Brain pericyte (primary cell): ENCODE results near the gene PHF2.

Source experiments
- DNase-seq: peaks from one replicate; pipeline ENCODE4 v3.0.0-alpha.2; 2012; ENCODE audit warnings: low read depth, low spot score

The PHF2 gene

DNA sequence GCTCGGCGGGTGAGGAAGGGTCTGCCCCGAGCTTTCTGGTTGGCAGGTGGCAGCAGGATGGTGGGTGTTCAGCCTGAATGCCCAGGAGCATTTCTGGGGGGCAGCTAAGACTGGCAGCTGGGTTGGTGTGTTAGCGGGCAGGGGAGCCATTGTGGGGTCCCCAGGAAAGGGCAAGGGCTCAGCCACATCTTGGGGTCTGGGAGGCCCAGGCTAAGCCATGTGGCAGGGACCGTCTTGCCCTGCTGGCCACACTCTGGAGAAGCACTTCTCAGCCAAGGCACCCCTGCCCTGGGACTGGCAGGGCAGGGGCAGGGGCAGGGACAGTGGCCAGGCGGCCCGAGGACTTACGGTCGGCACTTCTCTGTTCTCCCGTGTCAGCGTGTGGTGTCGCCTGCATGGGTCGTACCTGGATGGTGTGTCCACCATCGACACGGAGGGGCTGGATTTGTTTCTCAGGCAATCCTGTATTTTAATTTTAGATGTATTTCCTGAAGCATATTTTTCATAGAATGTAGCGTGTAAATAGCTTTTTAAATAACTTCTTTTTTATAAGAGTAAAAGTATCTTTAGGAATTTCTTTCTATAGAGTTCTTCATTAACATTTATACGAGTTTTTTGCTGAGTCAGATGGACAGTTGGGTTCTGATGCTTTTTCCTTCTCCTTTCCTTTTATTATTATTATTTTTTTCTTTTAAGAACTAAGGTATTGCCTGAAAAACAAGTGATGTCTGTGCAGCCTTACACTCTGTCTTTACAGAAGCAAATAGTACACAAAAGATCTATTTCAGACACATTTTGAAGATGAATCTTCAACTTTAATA, 102.0 kb downstream of the PHF2 start:
- no peak for DNase-seq

DNA sequence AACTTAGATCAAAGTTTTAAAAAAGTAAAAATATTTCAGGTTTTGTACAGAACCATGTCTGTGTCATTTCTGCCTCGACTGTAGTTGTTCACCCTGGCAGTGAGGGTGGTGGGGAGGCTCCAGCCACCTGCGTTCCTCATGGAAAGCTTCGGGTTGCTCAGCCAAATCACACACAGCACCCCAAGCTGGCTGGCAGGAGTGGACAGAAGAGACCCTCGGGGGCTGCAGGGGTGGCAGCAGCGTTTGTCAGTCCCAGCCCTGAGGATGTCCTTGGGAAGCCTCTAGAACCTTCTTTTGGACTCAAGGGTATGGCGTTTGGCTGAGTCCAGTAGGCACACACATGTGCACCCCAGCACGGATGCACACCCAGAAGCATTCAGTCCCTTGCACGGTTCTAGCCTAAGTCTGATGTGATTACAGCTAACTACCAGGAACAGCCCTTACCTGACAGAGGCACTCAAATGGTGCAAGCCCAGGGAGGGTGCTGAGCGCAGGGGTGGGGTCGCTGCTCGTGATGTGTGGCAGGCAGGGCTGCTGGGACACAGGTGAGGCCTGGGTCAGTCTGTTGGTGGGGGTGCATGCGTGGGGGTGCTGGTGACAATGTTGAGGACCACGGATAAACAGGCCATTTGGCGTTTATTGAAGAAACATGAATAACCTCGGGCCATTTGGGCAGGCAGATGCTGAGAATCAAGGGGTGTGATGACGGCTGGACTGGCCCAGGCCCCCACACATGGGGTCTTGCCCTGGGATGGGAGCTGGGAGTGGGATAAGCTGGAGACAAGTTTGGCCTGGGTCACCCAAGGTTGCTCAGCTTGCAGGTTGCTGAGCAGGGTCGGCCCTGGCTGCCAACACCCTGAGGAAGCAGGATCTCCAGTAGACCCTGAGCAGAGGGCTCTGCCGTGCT, 103.4 kb downstream of the PHF2 start:
- DNase-seq: no peak

DNA sequence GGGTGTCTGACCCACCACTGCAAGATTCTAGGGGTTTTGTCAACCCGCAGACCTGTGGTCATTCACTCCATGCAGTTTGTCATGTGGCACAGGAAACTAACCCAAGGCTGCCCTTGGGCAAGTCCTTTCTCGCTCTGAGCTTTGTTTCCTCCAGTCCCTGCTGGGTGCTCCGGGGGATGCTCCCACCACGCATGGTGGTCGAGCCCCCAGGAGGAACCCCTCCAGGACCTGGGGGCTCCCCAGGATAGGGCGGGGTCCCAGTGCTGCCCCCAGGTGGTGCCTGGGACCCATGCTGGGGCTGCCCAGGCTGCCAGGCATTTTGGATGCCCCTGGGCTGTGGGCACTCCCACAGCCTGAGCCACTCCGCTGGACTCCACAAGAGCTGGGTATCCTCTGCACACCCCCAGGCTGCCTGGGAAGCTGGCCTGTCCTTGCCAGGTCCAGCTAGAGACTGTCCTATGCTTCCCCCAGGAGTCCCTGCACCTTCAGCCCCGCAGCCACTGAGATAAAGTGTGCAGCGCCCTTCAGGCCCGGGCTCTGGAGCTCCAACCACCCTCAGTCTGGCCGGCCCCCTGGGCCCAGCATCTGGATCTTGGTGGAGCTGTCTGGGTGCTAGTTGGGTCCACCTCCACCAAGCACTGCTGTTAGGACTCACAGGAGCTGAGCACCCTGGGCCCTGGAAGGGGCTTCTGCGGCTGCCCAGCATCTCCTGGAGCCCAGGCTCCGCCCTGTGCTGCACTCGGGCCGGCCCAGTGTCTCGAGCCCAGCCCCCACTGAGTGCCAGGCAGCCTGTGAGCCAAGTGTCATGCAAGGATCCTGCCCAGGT, 104.3 kb downstream of the PHF2 start:
- DNase-seq: no peak

DNA sequence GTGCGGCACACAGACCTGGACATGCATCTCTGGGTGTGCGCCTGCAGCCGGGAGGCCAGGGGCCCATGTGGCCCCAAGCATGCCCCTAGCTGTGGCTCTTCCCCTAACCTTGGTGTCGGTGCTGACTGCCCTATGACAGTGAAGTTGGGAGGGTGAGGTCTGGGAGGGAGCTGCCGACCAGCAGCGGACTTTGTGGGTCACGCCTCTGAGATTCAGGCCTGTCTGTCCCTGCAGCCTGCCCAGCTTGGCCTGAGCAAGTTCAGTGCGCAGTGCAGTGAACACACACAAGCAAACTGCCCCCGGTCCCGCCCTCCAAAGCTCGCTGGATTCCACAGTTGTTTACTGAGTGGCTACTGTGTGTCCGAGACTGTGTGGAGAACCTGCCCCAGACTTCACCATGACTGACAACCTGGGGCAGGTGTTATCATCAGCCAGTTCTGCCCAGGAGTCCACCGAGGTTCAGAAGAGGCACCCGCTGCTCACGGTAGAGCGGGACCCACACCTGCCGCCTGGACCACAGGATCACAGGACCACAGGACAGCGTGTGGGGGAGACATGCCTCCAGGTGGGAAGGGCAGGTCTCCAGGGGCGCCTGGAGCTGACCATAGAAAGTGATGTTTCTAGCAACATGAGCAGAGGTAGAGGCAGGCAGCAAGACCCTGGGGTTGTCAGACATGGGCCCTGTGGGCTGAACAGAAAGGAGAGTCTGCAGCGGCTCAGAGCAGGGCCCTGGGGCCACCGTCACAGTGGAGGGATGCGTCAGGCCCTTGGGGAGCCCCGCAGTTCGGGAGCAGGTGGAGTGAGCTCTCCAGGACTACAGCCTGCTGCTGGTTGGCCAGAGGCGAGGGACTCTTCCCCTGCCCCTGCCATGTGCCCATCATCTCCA, 105.1 kb downstream of the PHF2 start:
- no peak for DNase-seq

DNA sequence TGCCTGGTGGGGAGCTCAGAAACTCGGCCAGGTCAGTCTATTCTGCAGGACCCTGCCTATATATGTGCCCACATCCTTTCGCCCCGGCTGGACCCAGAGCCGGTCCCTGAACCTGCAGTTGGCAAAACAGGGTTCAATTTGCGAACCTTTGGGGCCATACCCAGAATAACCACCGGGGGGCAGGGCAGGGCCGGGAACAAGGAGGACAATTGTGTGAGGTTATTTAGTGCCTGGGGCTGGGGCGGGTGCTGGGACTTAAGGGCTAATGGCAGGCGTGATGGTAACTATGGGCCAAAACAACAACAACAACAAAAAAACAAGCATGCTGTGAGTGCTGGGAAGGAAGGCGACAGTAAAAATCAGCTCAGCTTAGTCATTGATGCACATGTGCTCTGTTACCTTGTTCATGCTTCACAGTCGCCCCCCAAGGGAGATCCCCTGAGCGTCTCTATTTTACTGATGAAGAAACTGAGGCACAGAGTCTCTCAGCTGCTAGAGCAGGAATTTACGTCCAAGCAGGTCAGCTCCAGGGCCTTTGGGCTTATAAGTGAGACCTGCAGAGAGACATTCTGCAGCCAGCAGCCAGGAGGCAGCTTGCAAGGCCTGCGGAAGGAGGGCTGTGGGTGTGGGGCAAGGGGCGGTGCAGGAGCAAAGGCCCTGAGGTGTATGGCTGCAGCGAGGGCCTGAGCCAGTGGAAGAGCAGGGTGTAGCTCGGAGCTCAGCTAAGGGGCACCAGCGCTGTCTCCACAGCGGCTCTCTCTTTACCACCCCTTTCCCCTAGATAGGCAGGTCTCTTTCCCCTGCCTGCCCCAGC, 106.0 kb downstream of the PHF2 start:
- DNase-seq: no peak

DNA sequence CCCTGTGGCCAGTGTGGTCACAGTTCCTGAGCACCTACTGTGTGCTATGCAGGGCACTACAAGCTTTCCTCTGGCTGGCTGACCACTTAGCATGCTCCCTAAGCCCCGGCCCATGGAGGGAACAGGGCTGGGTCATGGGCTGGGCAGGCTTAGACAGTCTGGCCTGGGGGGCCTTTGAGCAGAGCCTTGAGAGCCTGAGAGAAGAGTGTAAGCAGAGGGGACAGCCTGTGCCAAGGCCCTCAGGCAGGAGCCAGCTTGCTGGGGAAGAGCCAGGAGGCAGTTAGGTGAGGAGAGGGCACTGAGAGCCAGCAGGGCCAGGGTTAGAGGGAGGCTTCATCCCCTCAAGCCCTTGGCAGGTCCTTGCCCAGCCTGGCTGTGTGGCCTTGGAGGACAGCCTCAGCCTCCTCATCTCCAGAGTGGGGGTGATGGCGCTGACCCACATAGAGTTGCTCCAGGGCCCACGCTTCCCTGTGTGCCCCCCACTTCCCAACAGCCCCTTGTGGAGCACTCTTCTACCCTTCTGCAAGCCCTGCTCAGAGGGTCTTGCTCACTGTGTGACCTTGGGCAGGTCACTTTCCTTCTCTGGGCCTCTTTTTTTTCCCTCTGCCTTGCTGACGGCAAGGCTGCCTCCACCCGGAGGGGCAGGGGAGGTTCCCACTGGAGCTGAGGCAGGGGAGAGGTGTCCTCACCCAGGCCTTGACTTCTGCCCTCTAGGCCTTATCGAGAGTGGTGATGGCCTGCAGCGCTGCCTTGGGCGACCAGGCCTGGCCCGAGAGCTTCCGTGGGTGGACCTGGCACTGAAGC, 107.1 kb downstream of the PHF2 start:
- no peak for DNase-seq

DNA sequence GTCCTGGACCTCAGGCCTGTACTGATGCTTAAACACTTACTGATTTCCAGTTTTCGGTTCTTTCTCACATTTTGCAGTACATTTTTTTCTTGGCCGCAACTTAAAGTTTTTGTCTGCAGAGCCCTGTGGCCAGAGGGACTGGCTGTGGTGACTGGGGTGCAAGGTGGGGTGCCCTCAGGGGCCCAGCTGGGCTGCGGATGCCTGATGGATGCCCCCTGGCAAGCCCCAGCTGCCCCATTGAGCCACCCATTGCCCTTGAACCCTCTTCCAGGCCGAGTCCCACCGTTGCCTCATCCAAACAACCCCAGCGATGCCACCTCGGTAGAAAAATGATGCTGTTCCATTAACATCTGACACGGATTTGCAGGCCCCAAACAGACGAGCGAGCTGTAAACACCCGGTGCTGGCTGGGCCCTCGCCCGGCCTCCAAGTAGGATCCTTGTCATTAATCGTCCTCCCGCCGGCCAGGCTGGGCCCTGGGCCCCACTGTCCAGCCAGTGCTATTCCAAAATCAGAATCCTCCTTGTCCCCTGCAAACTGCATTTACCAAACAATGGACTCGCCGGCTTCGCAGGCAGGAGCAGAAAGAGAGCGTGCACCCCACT, 107.9 kb downstream of the PHF2 start:
- no peak for DNase-seq

DNA sequence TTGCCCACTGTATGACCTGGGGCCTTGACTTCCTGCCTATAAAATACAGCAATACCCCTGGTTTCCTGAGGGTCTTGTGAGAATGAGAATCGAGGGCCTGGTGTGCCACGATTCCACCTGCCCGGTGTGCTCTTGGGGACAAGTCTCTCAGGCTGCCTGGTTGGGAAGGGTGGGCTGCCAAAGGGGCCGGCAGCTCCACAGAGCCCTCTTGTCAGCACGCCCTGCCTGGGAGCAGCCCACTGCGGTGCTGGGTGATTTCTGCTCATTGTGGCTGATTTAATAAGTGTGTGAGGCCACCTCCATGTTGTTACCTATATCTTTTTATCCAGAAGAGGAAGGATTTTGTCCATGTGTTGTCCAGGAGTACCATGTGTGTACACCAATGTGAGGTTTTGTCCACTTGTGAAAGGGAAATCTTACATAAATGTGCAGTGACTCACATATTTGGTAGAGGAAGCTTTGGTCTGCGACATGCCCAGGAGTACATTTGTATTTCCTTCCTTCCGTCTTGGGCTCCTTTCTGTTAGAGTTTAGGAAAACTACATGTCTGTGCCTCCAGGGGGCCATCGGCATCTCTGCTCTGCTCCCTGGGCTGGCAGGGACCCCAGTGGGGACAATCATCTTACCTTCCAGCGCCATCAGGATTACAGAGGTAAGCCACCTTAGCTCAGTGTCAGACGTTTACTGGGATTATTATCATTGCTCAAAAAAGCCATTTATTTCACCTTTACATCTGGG, 108.6 kb downstream of the PHF2 start:
- no peak for DNase-seq

DNA sequence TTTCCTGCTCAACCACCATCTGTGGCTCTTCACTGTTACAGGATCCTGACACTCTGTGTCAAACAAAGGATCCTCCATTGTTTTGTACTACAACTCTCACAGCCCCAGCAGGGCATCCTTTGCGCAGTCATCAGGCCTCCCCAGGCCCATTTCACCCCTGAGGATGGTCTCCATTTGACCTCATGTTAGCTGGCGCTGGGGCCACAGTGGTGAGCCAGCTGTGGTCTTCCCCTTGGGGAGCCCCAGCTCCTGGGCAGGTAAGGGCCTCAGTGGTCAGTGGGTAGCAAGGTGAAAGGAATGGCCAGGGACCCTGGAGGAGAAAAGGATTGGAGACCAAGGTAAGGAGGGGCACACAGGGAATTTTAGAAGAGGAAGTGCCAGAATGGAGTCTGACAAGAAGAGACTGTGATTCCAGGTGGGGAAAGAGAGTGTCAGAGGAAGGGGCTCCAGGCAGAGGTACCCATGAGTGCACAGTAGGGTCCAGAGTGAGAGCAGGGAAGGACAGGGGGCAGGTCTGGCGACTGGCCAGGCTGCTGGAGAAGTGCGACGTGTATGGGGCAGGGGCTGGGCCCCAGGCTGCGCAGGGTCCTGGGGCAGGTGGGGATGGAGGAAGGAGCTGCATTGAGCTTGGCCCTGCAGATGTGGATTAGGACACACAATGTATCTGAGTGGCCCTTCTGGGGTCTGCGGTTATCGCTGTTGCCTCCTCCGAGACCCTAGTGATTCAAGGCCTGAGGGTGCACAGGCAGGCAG, 109.9 kb downstream of the PHF2 start:
- DNase-seq: no peak

DNA sequence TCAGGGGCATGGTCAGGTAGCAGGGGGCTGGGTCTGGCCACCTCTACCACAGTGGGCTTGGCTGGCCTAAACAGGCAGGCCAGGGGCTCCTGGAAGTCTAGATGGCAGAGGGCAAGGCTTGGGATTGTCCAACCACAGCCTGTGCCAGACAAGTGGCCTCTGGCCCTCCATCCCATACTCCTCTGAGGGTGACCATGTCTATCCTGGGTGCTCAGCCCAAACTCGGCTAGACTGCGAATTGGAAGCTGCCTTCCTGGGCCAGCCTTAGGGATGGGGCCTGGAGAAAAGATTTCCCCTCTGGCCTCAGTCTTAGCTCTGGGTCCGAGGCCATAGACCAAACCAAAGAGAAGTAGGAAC, 110.5 kb downstream of the PHF2 start:
- no peak for DNase-seq

DNA sequence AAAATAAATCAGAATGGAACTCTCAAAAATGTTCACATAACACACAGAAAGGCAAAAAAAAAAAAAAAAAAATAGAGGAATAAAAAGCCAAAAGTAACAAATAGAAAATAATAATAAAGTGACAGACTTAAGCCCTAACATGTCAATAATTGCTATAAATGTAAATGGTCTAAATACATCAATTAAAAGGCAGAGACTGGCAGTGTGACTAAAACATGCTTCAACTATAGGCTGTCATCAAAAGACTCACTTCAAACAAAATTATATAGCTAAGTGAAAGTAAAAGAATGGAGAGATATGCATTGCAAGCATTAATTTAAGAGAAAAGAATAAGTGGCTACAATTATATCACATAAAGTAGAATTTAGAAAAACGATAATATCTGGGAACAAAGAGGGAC, 114.2 kb downstream of the PHF2 start:
- DNase-seq: no peak

DNA sequence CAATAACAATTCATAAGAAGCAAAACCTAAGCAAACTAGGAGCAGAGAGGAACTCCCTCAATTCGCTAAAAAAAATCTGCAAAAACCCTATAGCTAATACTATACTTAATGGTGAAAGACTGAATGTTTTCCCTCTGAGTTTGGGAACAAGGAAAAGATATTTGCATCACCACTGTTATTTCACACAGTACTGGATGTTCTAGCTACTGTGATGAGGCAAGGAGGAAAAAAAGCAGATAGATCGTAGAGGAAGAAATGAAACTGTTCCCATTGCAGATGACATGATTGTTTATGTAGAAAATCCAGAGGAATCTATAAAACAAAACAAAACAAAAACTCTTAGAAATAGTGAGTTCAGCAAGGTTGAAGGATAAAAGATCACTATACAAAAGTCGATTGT, 116.7 kb downstream of the PHF2 start:
- no peak for DNase-seq

DNA sequence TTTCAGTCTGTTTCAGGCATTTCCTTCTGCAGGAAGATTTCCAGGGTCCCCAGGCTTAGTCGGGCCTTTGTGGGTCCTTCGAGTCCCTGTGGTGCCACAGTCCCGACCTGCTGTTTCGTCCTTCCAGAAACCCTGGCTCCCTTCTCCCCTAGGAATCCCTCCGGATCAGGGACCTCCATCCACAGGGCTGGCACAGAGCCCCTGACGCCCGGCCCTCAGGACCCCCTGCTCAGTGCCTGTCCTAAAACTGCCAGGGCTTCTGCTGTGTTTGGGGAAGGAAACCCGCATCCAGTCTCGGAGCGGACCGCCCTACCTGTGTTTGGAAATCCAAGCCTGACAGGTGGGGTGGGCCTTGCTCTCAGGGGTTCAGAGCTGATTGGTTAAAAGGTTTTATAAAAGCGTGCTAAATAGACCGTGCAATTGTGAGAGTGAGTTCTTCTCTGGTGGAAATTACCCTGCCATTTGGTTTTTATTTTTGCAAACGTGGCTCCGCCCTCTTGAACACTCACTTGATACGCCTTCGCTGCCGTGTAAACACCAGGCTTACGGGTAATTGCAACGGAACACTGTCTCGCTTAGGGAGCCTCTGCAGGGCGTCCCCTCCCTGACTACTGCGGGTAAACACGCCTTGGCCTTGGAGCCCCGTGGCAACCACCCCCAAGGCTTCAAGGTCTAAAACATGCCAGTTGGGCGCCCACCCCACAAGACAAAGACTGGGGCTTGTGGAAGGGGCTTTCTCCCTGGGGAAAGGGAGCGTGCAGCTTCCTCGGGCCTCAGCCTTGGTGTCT, 121.2 kb downstream of the PHF2 start:
- no peak for DNase-seq

DNA sequence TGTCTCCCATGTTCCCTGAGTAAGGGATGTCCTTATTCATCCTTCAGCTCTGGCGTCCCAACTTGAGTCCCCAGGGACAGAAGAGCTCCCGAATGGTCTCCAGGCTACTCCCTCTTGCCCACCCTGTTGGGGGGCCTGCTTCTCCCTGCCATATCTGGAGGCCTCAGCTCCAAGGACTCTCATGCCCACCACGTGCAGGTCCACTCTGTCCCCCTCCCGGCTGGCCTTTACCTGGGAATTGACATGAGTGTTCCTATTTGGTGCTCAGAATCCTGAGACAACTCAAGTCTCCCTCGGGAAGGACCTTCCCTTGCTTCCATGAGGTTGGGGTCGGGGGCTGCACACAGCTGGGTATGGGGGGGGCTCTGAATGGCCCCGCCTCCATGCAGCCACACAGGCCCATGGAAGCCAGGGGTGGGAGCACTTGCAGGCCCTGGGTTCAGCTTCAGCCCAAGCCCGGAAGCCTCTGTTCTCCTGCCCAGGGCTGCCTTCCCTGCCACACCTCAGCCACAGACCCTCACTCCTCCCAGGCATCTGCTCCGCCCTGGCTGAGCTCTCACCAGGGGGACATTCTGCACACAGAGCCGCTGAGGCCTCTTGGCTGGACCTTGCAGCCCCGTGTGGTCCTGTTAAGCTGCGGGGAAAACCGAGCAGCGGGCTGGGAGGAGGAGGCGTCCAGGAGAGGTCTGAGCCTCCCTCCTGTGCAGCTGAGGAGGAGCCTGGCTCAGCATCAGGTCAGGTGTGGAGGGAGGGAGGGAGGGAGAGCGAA, 121.9 kb downstream of the PHF2 start:
- no peak for DNase-seq

DNA sequence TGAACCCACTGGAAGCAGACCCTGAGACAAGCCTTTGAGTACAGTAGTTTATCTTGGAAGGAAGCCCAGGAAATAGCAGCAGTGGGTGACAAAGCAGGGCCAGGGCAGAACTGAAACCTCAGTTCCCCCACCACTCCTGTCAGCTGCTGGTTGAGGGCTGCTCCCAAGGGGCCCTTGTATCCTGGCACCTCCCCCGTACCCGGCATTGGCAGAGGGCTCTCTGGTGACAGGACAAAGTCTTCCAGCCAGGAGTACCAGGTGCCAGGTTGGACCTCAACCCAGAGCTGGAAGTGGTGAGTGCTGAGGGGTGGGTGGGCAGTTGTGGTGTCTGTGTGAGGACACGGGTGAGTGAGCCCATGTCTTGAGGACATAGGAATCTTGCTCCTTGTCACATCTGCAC, 123.3 kb downstream of the PHF2 start:
- DNase-seq: no peak
